ENCODE measurements around the gene COX6B2. TPM values are rescaled to one million over a fixed set of nuclear protein-coding genes. Genes with fewer than 3 reads are reported as not detected.

COX6B2 gene
- total RNA-seq, 2 experiments from 2014 or later: not detected

- TF ChIP-seq, protein P1, sequence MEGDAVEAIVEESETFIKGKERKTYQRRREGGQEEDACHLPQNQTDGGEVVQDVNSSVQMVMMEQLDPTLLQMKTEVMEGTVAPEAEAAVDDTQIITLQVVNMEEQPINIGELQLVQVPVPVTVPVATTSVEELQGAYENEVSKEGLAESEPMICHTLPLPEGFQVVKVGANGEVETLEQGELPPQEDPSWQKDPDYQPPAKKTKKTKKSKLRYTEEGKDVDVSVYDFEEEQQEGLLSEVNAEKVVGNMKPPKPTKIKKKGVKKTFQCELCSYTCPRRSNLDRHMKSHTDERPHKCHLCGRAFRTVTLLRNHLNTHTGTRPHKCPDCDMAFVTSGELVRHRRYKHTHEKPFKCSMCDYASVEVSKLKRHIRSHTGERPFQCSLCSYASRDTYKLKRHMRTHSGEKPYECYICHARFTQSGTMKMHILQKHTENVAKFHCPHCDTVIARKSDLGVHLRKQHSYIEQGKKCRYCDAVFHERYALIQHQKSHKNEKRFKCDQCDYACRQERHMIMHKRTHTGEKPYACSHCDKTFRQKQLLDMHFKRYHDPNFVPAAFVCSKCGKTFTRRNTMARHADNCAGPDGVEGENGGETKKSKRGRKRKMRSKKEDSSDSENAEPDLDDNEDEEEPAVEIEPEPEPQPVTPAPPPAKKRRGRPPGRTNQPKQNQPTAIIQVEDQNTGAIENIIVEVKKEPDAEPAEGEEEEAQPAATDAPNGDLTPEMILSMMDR (conservative IDR thresholded peaks at IDR 0.05; ENCODE audit: low read length): no peak
- no peak for TF ChIP-seq EZH2phosphoT487 (IDR thresholded peaks at IDR 0.05; ENCODE audit: borderline replicate concordance, low read depth, low read length)
- Histone ChIP-seq H3K4me1 (ENCODE audit: insufficient read depth, low read length, poor library complexity, severe bottlenecking) (peaks cover 12% of the 10 kb centered on the region), H3K79me2 (ENCODE audit: insufficient read depth, low read depth, low read length) (no peaks in the 10 kb centered on the region), H3K4me2 (ENCODE audit: low read length) (no peak overlapping the region), H3K36me3 (ENCODE audit: insufficient read depth, low read length) (no peaks in the 10 kb centered on the region), H3K27ac (ENCODE audit: low read depth, low read length, poor library complexity, severe bottlenecking) (no peak overlapping the region), H3K9me3 (ENCODE audit: low read length) (no peaks in the 10 kb centered on the region), H3K9me2 (ENCODE audit: insufficient read depth, low read length) (no peaks in the 10 kb centered on the region), H4K20me1 (ENCODE audit: insufficient read depth, low read length) (no peaks in the 10 kb centered on the region), H3K4me3 (ENCODE audit: low read depth, low read length, poor library complexity, severe bottlenecking) (no peak overlapping the region), H2AFZ (ENCODE audit: low read length) (no peak overlapping the region)
- DNase-seq (ENCODE audit: low spot score): no peak
- no TSS peak for BruUV-seq (replicated peaks)
- ChIA-PET CTCF (ENCODE audit: unreplicated experiment) (interaction anchor here (1.1 kb wide), 1 partner anchor 33 kb away, joined by 3 read pairs; no protein-coding TSS in a partner anchor), POLR2A (interaction anchor here (0.6 kb wide), 1 partner anchor 54 kb away, joined by 5 read pairs; no protein-coding TSS in a partner anchor)
- intact Hi-C loops (cut with micrococcal nuclease; ENCODE audit: unreplicated experiment): no loop called here
Measured at GRCh38 chr19:55355213-55355821, 798 bp upstream of the COX6B2 start.

GRCh38 chr19:55353803-55354697 lies 469 bp downstream of the COX6B2 start:
- Histone ChIP-seq H3K79me2 (ENCODE audit: insufficient read depth, low read depth, low read length) (no peaks in the 10 kb centered on the region), H3K9me3 (ENCODE audit: low read length) (no peaks in the 10 kb centered on the region), H3K4me1 (ENCODE audit: insufficient read depth, low read length, poor library complexity, severe bottlenecking) (peaks cover 12% of the 10 kb centered on the region), H3K4me2 (ENCODE audit: low read length) (peak overlapping the region; percentile 71), H4K20me1 (ENCODE audit: insufficient read depth, low read length) (no peaks in the 10 kb centered on the region), H3K27ac (ENCODE audit: low read depth, low read length, poor library complexity, severe bottlenecking) (no peak overlapping the region), H3K36me3 (ENCODE audit: insufficient read depth, low read length) (no peaks in the 10 kb centered on the region), H3K4me3 (ENCODE audit: low read depth, low read length, poor library complexity, severe bottlenecking) (peak overlapping the region; percentile 65), H3K9me2 (ENCODE audit: insufficient read depth, low read length) (no peaks in the 10 kb centered on the region), H2AFZ (ENCODE audit: low read length) (peak overlapping the region; percentile 34; the same call in 1 of the 2 replicates)
- no TSS peak for BruUV-seq (replicated peaks)
- peak; percentile 74 for DNase-seq (ENCODE audit: low spot score)
- ChIA-PET CTCF (ENCODE audit: unreplicated experiment) (no interaction called here), POLR2A (interaction anchor here (0.6 kb wide), 1 partner anchor 13 kb away, joined by 5 read pairs; no protein-coding TSS in a partner anchor)
- intact Hi-C loops (cut with micrococcal nuclease; ENCODE audit: unreplicated experiment): no loop called here
- TF ChIP-seq EZH2phosphoT487 (IDR thresholded peaks at IDR 0.05; ENCODE audit: borderline replicate concordance, low read depth, low read length): no peak
- TF ChIP-seq, protein P1 (conservative IDR thresholded peaks at IDR 0.05; ENCODE audit: low read length): no peak

Data from OCI-LY7 (cell line).